ENCODE data around the gene SAMD9L.

The SAMD9L gene

DNA sequence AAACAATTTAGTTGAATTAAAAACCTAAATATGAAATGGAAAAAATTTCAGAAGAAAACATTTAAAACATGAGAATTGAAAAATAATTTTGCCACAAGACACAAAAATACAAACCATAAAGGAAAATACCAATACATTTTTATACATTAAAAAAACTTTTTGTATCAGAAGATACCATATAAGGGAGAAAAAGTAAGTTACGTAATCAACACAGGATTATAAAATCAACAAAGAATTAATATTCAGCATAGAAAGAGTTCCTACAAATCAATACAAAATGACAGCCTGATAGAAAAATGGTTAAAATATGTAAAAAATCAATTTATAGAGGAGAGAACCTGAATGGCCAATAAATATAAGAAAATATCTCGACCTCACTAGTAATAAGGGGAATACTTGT lies 16.6 kb upstream of the SAMD9L start:
- H3K4me1 ChIP-seq (ENCODE audit: control insufficient read depth, insufficient read depth, low read length), result no peaks in the 10 kb centered on the region

DNA sequence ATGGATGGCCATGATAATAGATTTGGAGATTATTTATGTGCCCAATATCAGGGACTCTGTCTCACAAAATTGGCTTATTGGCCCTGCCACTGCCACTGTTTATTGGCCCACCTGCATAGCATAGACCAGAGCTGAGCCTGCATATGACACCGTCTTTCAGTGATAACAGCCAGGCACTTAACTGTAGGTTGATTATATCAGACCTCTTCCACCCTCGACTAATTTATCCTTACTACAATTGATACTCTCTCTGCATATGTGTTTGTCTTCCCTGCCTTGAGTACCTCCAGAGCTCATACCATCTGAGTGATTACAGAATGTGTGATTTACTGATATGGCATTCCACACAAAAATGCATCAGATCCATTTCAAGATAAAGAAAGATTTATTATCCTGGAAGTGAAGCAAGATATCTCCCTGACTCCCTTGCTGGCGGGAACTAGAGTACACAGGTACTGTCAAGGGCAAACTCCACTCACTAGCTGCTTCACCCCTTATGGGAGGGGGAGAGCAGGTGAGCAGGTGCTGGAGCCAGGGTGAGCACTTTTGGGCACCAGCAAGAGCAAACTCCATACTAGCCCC lies 13.1 kb upstream of the SAMD9L start:
- H3K4me1 ChIP-seq (ENCODE audit: control insufficient read depth, insufficient read depth, low read length), result no peaks in the 10 kb centered on the region
- H3K27me3 ChIP-seq (ENCODE audit: control insufficient read depth, insufficient read depth, low read length), result no peaks in the 10 kb centered on the region
- no peaks in the 10 kb centered on the region for H3K36me3 ChIP-seq (ENCODE audit: control insufficient read depth, insufficient read depth, low read length)
- H3K27ac ChIP-seq (ENCODE audit: low read depth, low read length), result no peak overlapping the region
- no peak overlapping the region for H3K4me3 ChIP-seq (ENCODE audit: low read length)
- no peak overlapping the region for H3K9ac ChIP-seq (ENCODE audit: low read length)

More for the DNA sequence above, 16.6 kb upstream of the SAMD9L start:
- Histone ChIP-seq H3K4me3 (ENCODE audit: low read length) (no peak overlapping the region), H3K27ac (ENCODE audit: low read depth, low read length) (no peak overlapping the region), H3K27me3 (ENCODE audit: control insufficient read depth, insufficient read depth, low read length) (no peaks in the 10 kb centered on the region), H3K9ac (ENCODE audit: low read length) (no peak overlapping the region), H3K36me3 (ENCODE audit: control insufficient read depth, insufficient read depth, low read length) (no peaks in the 10 kb centered on the region)

DNA sequence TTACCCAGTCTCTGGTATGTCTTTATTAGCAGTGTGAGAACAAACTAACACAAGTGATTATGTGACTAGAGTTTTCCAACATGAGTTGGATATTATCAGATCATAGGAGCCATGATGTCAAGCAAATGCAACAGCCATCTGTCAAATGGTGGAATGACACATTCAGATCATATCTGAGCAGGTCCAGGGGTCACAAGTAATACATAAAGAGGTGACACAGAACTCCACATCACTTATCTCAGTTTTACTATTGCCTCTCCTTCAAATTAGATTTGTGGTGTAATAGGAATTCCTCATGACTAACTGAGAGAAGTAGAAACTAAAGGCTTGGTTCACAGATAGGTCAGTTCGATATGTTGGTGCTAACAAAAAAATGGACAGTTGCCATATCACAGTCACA lies 12.2 kb upstream of the SAMD9L start:
- Histone ChIP-seq H3K27ac (ENCODE audit: low read depth, low read length) (no peak overlapping the region), H3K4me1 (ENCODE audit: control insufficient read depth, insufficient read depth, low read length) (no peaks in the 10 kb centered on the region), H3K36me3 (ENCODE audit: control insufficient read depth, insufficient read depth, low read length) (no peaks in the 10 kb centered on the region), H3K9ac (ENCODE audit: low read length) (no peak overlapping the region), H3K27me3 (ENCODE audit: control insufficient read depth, insufficient read depth, low read length) (no peaks in the 10 kb centered on the region), H3K4me3 (ENCODE audit: low read length) (no peak overlapping the region)

DNA sequence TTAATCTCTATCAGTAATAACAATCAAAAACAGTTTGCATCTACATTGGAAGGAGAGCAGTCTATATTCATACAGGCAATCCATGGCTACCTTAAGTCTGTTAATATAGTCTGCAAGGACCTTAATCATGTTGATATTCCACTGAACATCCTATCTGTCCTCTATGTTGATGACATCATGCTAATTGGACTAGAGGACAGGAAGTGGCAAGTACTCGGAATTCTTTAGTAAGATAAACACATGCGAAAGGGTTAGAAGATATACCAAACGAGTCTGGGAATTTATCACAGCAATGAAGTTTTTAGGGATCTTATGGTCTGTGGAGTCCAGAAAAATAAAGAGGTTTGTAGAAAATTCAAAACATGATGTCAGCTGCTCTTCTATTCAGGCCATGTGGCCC lies 11.3 kb upstream of the SAMD9L start:
- Histone ChIP-seq H3K4me3 (ENCODE audit: low read length) (no peak overlapping the region), H3K36me3 (ENCODE audit: control insufficient read depth, insufficient read depth, low read length) (no peaks in the 10 kb centered on the region), H3K27me3 (ENCODE audit: control insufficient read depth, insufficient read depth, low read length) (no peaks in the 10 kb centered on the region), H3K9ac (ENCODE audit: low read length) (no peak overlapping the region), H3K27ac (ENCODE audit: low read depth, low read length) (no peak overlapping the region), H3K4me1 (ENCODE audit: control insufficient read depth, insufficient read depth, low read length) (no peaks in the 10 kb centered on the region)

DNA sequence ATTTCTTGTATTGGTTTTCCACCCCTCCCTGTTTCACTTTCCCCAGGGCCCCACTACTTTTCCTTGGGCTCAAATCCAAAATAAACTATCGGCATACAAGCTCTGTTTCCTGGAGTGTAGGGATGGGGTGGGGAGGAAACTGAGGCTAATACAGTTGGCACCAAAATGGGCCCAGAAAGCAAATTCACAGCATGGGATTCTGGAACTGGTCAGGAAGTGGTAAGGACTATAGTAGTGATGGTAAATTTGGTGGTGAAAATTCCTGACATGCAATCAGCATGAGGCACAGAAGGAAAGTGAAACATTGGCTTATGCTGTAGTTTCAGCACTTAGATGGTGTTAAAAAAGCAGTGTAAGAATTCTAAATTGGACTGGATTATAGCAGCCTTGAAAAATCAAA lies 8.7 kb upstream of the SAMD9L start:
- H3K36me3 ChIP-seq (ENCODE audit: control insufficient read depth, insufficient read depth, low read length), result no peaks in the 10 kb centered on the region
- H3K4me1 ChIP-seq (ENCODE audit: control insufficient read depth, insufficient read depth, low read length), result no peaks in the 10 kb centered on the region

DNA sequence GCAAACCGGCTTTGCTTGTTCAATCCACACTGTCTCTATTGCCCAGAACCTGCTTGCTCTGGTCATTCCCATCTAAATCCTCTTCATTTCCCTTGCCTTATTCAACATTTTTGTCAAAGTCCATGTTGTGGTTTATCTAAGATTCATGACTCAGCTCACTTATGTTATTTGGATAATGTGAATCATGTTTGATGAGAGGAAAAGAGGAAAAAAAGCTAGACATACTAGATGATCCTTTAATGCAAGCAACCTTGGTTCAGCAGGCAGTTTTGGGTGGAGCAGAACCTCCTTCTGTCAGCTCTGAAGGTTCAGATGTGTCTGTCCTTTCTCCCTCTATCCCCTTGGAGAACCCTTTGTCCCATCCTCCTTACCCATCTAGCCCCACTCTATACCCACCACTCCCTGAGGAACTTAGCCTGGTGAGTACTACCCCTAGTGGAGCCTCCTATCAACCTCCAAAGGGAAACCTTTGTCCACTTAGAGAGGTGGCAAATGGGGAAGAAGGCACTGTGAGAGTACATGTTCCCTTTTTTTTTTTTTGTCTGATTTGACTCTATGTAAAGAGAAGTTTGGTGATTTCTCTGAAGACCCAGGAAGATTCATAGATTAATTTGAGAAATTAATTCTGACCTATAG lies 2.1 kb upstream of the SAMD9L start:
- peaks cover 4% of the 10 kb centered on the region for H3K4me1 ChIP-seq (ENCODE audit: control insufficient read depth, insufficient read depth, low read length)

More for the DNA sequence above, 8.7 kb upstream of the SAMD9L start:
- Histone ChIP-seq H3K4me3 (ENCODE audit: low read length) (no peak overlapping the region), H3K27me3 (ENCODE audit: control insufficient read depth, insufficient read depth, low read length) (no peaks in the 10 kb centered on the region), H3K27ac (ENCODE audit: low read depth, low read length) (no peak overlapping the region), H3K9ac (ENCODE audit: low read length) (no peak overlapping the region)

DNA sequence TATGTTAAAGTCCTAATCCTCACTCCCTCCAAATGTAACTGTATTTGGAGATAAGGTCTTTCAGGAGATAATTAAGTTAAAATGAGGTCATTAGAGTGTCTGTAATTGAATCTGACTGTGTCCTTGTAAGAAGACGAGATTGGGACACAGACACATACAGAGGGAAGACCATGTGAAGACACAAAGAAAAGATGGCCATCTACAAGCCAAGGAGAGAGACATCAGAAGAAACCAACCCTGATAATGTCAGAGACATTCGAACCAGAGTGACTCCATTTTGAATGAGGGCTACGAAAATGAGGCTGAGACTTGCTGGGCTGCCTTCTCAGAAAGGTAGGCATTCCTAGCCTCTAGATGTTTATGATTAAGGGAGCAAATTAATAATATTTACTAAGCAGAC lies 542 bp upstream of the SAMD9L start:
- H3K4me1 ChIP-seq (ENCODE audit: control insufficient read depth, insufficient read depth, low read length), result peaks cover 4% of the 10 kb centered on the region
- H3K36me3 ChIP-seq (ENCODE audit: control insufficient read depth, insufficient read depth, low read length), result peaks cover 3% of the 10 kb centered on the region
- no peak overlapping the region for H3K9ac ChIP-seq (ENCODE audit: low read length)
- no peaks in the 10 kb centered on the region for H3K27me3 ChIP-seq (ENCODE audit: control insufficient read depth, insufficient read depth, low read length)
- H3K27ac ChIP-seq (ENCODE audit: low read depth, low read length), result no peak overlapping the region
- H3K4me3 ChIP-seq (ENCODE audit: low read length), result peak overlapping the region; percentile 75

More for the DNA sequence above, 2.1 kb upstream of the SAMD9L start:
- Histone ChIP-seq H3K9ac (ENCODE audit: low read length) (no peak overlapping the region), H3K27ac (ENCODE audit: low read depth, low read length) (no peak overlapping the region), H3K4me3 (ENCODE audit: low read length) (no peak overlapping the region), H3K36me3 (ENCODE audit: control insufficient read depth, insufficient read depth, low read length) (no peaks in the 10 kb centered on the region), H3K27me3 (ENCODE audit: control insufficient read depth, insufficient read depth, low read length) (no peaks in the 10 kb centered on the region)

DNA sequence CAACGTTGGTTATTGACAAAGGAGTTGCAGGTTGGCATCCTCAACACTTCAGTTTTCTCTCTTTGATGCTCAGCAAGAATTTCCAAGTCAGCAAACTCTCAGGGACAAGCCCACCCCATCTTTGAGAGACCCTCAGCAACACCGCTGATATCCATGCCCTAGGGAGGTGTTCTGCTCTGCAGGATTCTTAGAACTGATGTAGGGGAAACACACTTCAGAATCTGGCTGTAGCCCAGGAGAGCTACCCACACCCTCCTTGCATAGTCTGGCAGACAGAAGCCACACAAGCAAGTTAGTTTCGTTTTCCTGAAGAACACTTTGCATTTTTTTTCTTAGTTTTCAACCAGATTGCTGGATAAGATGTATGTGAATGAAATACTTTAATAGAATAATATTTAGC lies 822 bp downstream of the SAMD9L start:
- Histone ChIP-seq H3K27ac (ENCODE audit: low read depth, low read length) (no peak overlapping the region), H3K36me3 (ENCODE audit: control insufficient read depth, insufficient read depth, low read length) (peaks cover 3% of the 10 kb centered on the region)

DNA sequence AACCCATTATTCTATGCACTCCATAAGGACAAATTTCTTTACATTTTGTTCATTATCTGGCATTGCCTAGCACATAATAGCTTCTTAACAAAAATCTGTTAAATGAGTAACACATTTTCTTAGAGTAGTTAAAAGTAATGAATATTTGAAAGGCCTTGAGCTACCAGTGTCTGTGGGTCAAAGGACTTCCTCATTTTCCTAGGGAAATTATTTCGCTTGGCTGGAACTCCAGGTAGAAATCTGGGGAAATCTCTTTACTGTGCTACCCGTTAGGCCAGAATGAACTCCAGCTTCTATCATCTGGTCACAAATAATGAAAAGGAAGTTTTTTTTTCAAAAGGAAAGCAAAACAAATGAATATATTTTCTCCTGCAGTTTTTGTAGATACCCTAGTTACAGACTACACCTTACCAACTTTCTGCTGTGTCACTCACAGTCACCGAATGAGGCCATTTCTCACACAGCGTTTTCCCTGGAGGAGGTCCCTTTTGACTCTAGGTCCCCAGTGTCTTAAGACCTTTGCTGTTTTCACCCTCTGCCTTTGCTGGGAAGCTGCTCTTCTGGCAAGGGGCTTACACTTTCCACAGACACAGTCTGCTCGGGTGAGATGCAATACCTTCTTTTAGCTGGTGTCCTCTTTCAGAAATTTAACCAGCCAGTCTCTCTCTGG lies 1.6 kb downstream of the SAMD9L start:
- peaks cover 3% of the 10 kb centered on the region for H3K36me3 ChIP-seq (ENCODE audit: control insufficient read depth, insufficient read depth, low read length)
- H3K9ac ChIP-seq (ENCODE audit: low read length), result no peak overlapping the region
- peak overlapping the region; percentile 75 for H3K4me3 ChIP-seq (ENCODE audit: low read length)
- peaks cover 4% of the 10 kb centered on the region for H3K4me1 ChIP-seq (ENCODE audit: control insufficient read depth, insufficient read depth, low read length)
- H3K27me3 ChIP-seq (ENCODE audit: control insufficient read depth, insufficient read depth, low read length), result no peaks in the 10 kb centered on the region
- H3K27ac ChIP-seq (ENCODE audit: low read depth, low read length), result no peak overlapping the region

More for the DNA sequence above, 822 bp downstream of the SAMD9L start:
- H3K4me3 ChIP-seq (ENCODE audit: low read length), result peak overlapping the region; percentile 75
- no peaks in the 10 kb centered on the region for H3K27me3 ChIP-seq (ENCODE audit: control insufficient read depth, insufficient read depth, low read length)
- no peak overlapping the region for H3K9ac ChIP-seq (ENCODE audit: low read length)
- H3K4me1 ChIP-seq (ENCODE audit: control insufficient read depth, insufficient read depth, low read length), result peaks cover 4% of the 10 kb centered on the region

DNA sequence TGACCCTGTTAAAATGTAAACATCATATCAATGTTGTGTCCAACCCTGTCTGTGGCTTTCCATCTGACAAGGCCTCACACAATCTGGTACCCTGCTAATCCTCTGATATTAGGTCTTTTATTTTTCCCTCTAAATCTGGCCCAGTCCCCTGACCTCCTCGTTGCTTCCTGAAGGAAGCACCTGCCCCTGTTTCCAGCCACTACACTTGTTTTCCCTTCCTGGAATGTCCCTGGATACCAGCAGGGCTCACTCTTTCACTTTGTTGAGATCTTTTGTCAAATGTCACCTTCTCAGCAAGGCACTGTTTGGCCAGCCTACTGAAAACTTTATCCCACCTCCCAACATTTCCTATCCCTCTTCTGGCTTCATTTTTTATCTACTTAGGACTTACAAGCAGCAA lies 2.1 kb downstream of the SAMD9L start:
- Histone ChIP-seq H3K36me3 (ENCODE audit: control insufficient read depth, insufficient read depth, low read length) (peaks cover 3% of the 10 kb centered on the region), H3K4me3 (ENCODE audit: low read length) (no peak overlapping the region), H3K27ac (ENCODE audit: low read depth, low read length) (no peak overlapping the region), H3K9ac (ENCODE audit: low read length) (no peak overlapping the region), H3K4me1 (ENCODE audit: control insufficient read depth, insufficient read depth, low read length) (peaks cover 4% of the 10 kb centered on the region), H3K27me3 (ENCODE audit: control insufficient read depth, insufficient read depth, low read length) (no peaks in the 10 kb centered on the region)

DNA sequence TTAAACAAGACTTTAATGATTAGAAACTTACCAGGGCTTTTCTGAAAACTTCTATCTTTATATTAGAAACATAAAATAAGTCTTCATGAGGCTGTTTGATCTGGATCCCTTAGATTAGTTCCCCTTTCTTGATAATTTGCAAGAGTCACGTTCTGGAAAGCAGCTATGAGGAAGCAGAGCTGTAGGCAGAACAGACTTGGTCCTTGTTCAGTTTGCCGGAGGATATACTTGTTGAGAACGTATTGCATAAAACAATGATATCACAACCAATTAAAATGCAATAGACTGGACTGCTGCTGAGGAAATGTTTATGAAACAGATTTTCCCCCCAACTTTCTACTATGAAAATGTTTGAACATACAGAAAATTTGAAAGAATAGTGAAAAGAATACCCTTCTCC lies 2.8 kb downstream of the SAMD9L start:
- no peaks in the 10 kb centered on the region for H3K27me3 ChIP-seq (ENCODE audit: control insufficient read depth, insufficient read depth, low read length)
- H3K36me3 ChIP-seq (ENCODE audit: control insufficient read depth, insufficient read depth, low read length), result peaks cover 3% of the 10 kb centered on the region
- H3K27ac ChIP-seq (ENCODE audit: low read depth, low read length), result no peak overlapping the region
- H3K4me1 ChIP-seq (ENCODE audit: control insufficient read depth, insufficient read depth, low read length), result peaks cover 4% of the 10 kb centered on the region
- H3K4me3 ChIP-seq (ENCODE audit: low read length), result no peak overlapping the region
- no peak overlapping the region for H3K9ac ChIP-seq (ENCODE audit: low read length)

DNA sequence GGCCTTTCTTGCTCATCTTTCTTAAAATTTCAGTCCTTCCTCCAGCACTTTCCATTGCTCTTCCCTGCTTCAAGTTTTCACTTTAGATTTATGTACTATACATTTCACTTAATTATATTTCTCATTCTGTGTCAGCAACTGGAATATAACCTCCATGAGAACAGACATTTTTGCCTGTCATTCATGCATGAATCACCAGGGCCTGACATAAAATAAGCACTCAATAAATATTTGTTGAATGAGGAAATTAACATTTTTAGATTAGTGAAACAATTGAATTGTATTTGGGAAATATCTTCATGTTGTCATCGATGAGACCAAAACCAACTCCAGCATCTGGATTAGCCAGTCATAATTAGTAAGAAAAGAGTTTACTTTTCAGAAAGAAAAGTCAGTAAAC lies 6.1 kb downstream of the SAMD9L start:
- Histone ChIP-seq H3K27me3 (ENCODE audit: control insufficient read depth, insufficient read depth, low read length) (no peaks in the 10 kb centered on the region), H3K9ac (ENCODE audit: low read length) (no peak overlapping the region), H3K4me1 (ENCODE audit: control insufficient read depth, insufficient read depth, low read length) (peaks cover 4% of the 10 kb centered on the region), H3K36me3 (ENCODE audit: control insufficient read depth, insufficient read depth, low read length) (peaks cover 15% of the 10 kb centered on the region), H3K4me3 (ENCODE audit: low read length) (no peak overlapping the region), H3K27ac (ENCODE audit: low read depth, low read length) (no peak overlapping the region)
